ENCODE data around the gene FAM131A. TPM values are rescaled to one million over a fixed set of nuclear protein-coding genes. Genes with fewer than 3 reads are reported as not detected.

FAM131A gene
- total and polyA plus RNA-seq, 9 of the 15 experiments (the other 6 are each of a cell fraction or from before 2014, with no cell fraction given), result 0.48 to 11.1 (median 4.3) TPM

- 0 out of 2 replicates have a peak, but pooled peaks have one; percentile 84 for TF ChIP-seq HBP1 (CRISPR knock-in tag; IDR thresholded peaks at IDR 0.05)
- TF ChIP-seq RHOXF2B (CRISPR knock-in tag; conservative IDR thresholded peaks at IDR 0.05), result no peak
- peak in 1 of 2 experiments; percentile 21; a peak in 1 of 4 replicates for TF ChIP-seq SIN3A (IDR thresholded peaks at IDR 0.05; ENCODE audit: borderline replicate concordance in 2 of 2, control insufficient read depth in 1 of 2, low read depth in 2 of 2, low read length in 2 of 2)
- TF ChIP-seq DDX20 (tag; IDR thresholded peaks at IDR 0.05; ENCODE audit: low read depth), result no peak
- TF ChIP-seq ZFP1 (CRISPR knock-in tag; IDR thresholded peaks at IDR 0.05), result no peak
- no peak; a peak in 1 of 4 replicates for TF ChIP-seq SRF (CRISPR knock-in tag; IDR thresholded peaks at IDR 0.05)
- no peak for TF ChIP-seq ZNF589 (CRISPR knock-in tag; IDR thresholded peaks at IDR 0.05; ENCODE audit: low read depth)
- no peak for TF ChIP-seq MTA2 (IDR thresholded peaks at IDR 0.05; ENCODE audit: low read depth)
- no peak for TF ChIP-seq PURB (CRISPR knock-in tag; IDR thresholded peaks at IDR 0.05; ENCODE audit: low read depth)
- peak; percentile 50; the same call in 1 of the 2 replicates for TF ChIP-seq ZNF282 (CRISPR knock-in tag; IDR thresholded peaks at IDR 0.05)
- no peak for TF ChIP-seq LEF1 (IDR thresholded peaks at IDR 0.05)
- TF ChIP-seq AFF1 (IDR thresholded peaks at IDR 0.05; ENCODE audit: low read depth in 1 of 2, partially characterized antibody in 2 of 2), result no peak
- TF ChIP-seq SRSF3 (IDR thresholded peaks at IDR 0.05; ENCODE audit: insufficient read depth, low read length), result no peak
- no peak for TF ChIP-seq BRD9 (IDR thresholded peaks at IDR 0.05; ENCODE audit: low read depth, partially characterized antibody)
- TF ChIP-seq ZNF449 (CRISPR knock-in tag; IDR thresholded peaks at IDR 0.05), result no peak
- TF ChIP-seq NONO (IDR thresholded peaks at IDR 0.05; ENCODE audit: low read depth in 2 of 2, low read length in 1 of 2), result no peak; a peak in 1 of 4 replicates
- no peak for TF ChIP-seq HNRNPUL1 (IDR thresholded peaks at IDR 0.05; ENCODE audit: low read length)
- TF ChIP-seq BMI1 (IDR thresholded peaks at IDR 0.05; ENCODE audit: low read length), result no peak
- TF ChIP-seq CBFA2T2 (conservative IDR thresholded peaks at IDR 0.05), result no peak
- no peak for TF ChIP-seq NFIX (CRISPR knock-in tag; IDR thresholded peaks at IDR 0.05; ENCODE audit: low read depth)
These were observed 1.5 kb upstream of the FAM131A start (continued) for GRCh38 chr3:184335661-184336546.
